Measurements from ENCODE around the gene RWDD4.

DNA sequence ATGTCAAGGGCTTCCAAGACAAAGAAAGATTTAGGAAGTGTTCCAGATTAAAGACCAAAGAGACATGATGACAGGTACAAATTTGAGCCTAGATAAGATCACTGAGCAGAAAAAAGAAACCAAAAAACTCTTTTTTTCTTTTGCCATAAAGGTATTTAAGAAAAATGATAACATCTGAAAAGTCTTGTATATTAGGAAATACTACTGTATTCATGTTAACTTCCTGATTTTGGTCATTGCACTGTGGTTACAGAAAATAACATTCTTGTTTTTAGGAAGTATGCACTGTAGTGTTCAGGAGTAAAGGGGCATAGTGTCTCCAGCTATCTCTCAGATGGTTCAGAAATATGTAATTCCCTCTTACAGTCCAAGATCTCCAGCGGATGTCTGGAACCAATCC, 37.1 kb downstream of the RWDD4 start:
- no peak for TF ChIP-seq CEBPB (IDR thresholded peaks at IDR 0.05)
- TF ChIP-seq CTCF (IDR thresholded peaks at IDR 0.05) = no peak
- no peak for TF ChIP-seq POLR2A (IDR thresholded peaks at IDR 0.05; ENCODE audit: low read length)
